Dermis microvascular lymphatic vessel endothelial cell (primary cell): ENCODE results near the gene ZNF408. TPM values are rescaled to one million over a fixed set of nuclear protein-coding genes. Genes with fewer than 3 reads are reported as not detected.
"Not testable (repeated sequence)": the region's sequence is repeated elsewhere in the genome, so short reads cannot be mapped to it uniquely, and the experiment has no call there.

Source experiments
- DNase-seq, 2 donors: peaks; one replicate each; pipeline versions ENCODE4 v3.0.0 to v3.0.0-alpha.2; 2010; ENCODE audit warnings: low read depth in 2 of 2
- total RNA-seq: library from RNA; depleted of rRNA; stranded (reverse); fragments of >200 nt; gene quantifications from 2 replicates; pipeline ENCODE4 v1.2.1, GENCODE V29; 2014

The ZNF408 gene
- total RNA-seq, 1 donor from 2014 or later = 2.8 TPM

DNA sequence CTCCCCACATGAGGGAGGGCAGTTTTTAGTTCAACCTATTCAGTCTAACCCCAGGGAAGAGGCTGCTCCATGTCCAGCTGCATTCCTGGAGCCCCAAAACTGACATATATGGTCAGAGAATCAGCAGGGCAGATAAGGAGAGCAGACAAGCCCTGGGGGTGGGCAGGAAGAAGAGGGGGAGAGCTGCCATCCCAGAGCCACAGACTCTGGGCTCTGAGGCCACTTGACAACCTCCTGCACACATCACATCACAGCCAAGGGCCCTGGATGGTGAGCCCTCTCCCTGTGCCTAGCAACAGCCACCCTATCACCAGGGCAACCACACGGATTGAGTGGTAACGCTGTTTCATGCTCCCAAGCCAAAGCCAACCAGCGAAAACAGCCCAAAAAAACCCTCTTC is 3.5 kb upstream of the ZNF408 start:
- DNase-seq = no peak

DNA sequence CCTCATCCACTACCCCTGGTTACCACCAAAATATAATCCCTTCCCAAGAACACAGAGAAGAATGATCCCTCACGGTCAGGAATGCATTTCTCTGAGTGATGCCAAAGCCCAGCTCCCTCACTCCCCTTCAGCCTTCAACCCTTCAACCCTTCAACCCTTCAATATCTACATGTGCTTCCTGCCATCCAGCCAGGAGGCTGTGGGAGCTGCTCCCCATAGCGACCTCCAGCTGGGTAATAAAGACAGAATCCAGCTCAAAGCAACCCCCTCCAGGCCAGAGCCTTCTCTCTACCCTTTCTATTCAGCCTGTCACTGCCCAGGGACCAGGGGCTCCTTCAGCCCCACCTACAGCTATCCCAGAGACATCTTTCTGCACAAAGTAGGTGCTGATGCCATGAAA is 3.1 kb upstream of the ZNF408 start:
- DNase-seq = no peak

DNA sequence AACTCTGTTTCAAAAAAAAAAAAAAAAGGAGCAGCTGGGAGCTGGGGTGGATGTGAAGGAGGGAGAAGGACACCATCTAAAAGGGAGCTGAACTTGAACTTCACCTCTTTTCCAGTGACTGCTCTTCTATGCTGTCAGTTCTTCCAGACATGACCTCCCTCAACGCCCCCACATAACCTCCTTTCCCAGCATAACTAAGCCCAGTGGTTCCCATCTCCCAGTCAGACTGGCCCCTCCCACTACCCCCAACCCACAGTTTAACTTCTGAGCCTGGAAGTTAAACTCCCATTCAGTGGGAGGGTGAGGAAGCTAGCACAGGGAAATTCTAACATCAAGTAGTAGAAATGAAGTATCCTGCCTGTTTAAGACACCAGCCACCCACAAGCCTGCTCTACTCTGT is 2.2 kb upstream of the ZNF408 start:
- DNase-seq = no peak

DNA sequence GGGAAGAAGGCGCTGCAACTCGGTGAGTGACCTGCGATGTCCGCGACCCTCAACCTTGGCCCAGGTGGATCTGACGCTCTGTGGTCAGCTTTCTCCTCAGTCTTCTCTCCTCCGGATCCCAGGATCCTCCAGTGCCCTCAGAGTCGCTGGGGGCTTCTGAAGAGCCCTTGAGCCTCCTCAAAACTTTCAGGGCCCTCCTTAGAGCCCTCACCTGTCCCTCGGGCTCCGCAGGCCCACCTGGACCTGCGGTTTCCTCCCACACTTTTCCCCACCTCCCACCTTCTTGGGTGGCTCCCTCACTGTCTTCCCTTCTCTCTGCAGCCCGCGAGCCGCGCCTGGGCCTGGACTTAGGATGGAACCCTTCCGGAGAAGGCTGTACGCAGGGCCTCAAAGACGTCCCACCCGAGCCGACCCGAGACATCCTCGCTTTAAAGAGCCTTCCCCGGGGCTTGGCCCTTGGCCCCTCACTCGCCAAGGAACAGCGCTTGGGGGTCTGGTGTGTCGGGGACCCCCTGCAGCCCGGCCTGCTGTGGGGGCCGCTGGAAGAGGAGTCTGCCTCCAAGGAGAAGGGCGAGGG is 335 bp downstream of the ZNF408 start:
- DNase-seq = no peak

DNA sequence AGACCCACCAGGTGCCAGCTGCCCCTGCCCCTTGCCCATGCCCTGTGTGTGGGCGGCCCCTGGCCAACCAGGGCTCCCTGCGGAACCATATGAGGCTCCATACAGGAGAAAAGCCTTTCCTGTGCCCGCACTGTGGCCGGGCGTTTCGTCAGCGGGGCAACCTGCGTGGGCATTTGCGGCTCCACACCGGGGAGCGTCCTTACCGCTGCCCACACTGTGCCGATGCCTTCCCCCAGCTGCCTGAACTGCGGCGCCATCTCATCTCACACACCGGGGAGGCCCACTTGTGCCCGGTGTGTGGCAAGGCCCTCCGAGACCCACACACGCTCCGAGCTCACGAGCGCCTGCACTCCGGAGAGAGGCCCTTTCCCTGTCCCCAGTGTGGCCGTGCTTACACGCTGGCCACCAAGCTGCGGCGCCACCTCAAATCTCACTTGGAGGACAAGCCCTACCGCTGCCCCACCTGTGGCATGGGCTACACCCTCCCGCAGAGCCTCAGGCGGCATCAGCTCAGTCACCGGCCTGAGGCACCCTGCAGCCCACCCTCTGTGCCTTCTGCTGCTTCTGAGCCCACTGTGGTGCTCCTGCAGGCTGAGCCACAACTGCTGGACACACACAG is 4.3 kb downstream of the ZNF408 start:
- DNase-seq = no peak

DNA sequence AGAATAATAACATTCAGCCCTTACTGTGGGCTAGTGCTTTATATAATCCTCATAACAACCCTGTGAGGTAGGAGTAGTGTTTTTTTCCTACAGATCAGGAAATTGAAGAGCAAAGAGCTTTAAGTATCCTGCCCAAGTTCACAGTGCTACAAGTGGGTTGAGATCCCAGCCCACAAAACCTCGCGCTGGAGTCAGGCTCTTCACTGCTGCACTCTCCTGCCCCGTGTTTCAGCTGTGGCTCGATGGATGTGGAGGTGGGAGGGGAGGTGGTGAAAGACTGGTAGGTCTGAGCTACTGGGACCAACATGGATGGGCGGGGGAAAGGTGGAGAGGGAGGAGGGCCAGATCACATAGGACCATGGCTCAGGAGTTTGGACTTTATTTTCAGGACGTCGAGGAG is 6.1 kb downstream of the ZNF408 start:
- no peak for DNase-seq

DNA sequence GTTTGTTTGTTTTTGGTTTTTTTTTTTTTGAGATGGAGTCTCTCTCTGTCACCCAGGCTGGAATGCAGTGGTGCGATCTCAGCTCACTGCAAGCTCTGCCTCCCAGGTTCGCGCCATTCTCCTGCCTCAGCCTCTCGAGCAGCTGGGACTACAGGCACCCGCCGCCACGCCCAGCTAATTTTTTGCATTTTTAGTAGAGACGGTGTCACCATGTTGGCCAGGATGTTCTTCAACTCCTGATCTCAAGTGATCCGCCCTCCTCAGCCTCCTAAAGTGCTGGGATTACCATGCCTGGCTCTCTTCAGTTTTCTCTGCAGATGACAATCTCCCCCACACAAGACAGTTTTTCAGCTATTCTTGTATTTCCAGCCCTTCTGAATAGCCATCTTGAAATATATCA is 8.5 kb downstream of the ZNF408 start:
- not testable (repeated sequence) for DNase-seq

DNA sequence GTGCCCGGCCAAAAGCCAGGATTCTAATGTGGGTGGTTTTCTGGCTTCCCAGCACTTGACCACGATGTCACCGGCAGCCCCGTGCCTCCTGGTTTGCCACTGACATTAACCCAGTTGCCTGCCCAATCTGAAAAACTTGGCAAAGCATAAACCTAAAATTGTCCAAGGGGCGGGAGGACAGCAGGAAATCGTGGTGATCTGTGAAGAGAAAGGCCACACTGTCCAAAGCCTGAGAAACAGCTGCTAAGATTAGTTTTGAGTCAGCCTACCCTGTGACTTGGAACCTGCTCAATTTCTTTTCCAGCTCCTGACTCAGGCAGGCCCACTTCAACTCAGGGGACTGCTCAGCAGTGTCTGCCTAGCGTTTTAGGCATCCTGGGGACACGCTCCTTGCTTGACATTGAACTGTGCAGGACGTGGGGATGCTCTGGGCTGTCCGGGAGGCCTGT is 10.0 kb downstream of the ZNF408 start:
- DNase-seq = peak in 1 of 2 donors; percentile 30

DNA sequence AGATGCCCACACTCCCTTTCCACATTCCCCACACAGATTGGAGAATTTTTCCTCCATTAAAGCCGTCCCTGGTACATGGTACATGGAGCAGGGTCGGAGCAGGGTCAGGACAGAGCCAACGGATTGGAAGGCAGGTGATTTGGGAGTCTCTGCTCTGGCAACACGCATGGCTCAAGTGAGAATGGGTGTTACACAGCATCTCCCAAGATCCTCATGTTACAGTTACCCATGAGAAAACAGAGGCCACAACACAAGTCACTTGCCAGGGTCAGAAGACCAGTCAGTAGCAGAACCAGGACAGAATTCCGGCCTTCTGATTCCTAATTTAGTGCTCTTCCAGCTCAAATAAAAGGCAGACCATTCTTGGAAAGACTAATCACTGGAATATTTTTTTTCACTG is 10.5 kb downstream of the ZNF408 start:
- DNase-seq = no peak

DNA sequence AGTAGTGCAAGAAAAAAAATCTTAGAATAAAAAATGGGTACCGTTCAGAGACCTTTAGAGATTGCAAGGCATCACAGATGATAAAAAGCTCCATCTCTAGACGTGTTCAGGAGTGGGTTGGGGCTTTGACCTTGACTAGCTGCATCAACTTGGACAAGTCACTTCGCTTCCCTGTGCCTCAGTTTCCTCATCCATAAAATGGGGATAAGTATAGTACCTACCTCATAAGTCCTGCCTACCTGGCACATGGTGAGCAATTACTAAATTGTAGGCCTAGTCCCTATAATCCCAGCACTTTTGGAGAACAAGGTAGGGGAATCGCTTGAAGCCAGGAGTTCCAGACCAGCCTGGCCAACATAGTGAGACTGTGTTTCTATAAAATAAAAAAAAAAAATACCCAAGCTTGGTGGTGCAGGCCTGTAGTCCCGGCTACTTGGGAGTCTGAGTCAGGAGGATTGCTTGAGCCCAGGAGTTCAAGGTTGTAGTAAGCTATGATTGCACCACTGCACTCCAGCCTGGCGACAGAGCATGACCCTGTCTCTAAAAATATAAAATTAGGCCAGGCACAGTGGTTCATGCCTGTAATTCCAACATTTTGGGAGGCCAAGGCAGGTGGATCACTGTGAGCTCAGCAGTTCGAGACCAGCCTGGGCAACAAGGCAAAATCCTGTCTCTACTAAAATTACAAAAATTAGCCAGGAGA is 12.2 kb downstream of the ZNF408 start:
- no peak for DNase-seq

DNA sequence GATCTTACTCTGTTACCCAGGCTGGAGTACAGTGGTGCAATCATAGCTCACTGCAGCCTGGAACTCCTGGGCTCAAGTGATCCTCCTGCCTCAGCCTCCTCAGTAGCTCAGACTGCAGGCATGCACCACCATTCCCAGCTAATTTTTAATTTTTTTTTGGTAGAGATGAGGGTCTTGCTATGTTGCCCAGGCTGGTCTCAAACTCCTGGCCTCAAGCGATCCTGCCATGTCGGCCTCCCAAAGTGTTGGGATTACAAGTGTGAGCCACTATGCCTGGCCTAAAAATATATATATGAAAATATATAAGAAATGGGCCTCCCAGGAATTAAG is 17.0 kb downstream of the ZNF408 start:
- DNase-seq = not testable (repeated sequence)

DNA sequence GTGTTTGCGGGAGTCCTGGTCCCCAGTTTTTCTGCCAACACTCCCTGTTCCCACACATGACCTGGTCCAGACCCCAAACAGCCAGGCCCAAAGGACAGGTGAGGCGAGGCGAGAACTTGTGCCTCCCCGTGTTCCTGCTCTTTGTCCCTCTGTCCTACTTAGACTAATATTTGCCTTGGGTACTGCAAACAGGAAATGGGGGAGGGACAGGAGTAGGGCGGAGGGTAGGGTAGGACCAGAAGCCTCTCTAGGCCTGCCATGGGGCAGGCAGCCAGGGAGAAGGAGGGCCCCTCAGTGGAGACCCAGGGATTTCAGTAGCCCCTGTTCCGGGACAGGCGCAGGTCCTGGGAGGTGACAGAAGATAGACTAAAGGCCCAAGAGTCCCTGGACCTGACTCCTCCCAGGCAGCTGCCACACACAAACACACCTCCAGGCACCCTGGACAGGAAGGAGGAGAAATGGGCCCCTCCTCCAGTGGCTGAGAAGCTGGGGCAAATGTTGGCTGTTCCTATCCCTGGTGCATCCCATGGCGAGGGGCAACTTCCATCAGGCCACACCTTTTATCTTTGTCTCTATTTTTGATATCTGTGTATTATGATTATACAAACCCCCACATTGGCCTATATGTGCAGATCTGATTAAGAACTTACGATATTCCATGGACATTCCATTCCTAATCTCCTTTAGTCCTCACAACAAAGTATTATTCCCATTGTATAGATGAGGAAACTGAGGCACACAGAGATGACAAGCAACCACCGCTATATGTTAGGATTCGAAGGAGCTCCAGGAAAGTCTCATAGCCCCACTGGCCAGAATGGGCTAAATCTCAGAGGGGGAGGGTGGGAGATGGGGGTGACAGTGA is 17.6 kb downstream of the ZNF408 start:
- no peak for DNase-seq

DNA sequence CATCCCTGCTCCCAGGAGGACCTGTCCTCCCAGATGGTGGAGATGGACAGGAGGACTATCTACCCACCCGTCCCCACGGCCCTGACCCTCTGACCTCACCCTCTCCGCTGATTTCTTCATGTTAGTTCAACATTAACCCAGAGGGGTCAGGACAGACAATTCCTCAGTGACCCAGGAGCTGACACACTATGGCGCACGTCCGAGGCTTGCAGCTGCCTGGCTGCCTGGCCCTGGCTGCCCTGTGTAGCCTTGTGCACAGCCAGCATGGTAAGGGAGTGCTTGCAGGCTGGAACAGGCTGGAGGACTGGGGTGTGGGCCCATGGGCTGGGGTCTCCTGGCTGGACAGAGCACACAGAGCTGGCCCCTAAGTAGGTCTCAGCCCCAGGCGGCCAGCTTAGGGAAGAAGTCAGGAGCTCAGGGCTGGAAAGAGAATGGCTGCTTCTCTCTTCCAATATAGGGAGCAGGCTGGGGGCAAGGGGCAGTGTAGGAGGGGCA is 18.3 kb downstream of the ZNF408 start, which contains the start of gene F2:
TSS of gene F2 (plus strand) at position 166 of the 495 bp plus-strand sequence. CDS start at position 189, 23 bp downstream.
- no peak for DNase-seq

DNA sequence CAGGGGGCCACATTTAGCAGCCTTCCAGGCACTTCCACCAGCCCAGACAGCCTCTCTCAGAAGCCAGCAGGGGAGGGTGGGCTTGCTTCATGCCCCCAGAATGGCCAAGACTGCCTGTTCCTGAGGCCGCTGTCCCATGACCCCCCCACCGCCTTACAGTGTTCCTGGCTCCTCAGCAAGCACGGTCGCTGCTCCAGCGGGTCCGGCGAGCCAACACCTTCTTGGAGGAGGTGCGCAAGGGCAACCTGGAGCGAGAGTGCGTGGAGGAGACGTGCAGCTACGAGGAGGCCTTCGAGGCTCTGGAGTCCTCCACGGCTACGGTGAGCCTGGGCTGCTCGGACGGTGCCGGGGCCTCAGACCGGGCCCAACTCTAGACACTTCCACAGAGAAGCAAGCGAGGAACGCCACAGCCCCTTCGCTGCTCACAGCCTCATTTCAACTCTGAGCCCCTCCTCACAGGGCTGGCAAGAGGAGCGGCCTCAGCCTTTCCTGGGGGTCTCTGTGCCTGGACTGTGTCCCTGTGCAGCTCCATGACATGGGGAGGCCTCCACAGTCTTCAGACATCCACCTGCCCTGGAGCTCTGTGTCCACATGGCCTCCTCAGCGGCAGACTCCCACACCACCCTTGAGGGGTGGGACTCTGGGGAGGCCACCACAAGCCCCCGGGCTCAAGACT is 18.9 kb downstream of the ZNF408 start:
- no peak for DNase-seq

DNA sequence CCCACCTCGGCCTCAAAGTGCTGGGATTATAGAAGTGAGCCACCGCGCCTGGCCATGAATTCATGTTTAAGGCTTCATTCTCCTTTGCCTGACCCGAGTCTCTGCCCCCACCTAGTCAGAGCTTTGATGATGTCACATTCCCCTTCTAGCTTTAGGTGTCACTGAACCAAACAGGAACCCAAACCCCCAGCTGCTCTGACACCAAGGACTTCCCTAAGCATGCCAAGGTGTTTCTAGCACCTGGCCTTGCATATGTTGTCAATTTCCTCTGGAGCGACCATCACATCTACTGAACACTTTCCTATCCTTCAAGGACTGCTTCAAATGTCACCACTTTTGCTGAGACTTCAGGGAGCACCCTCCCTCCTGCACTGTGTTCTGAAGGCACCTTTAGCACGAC is 20.5 kb downstream of the ZNF408 start:
- no peak for DNase-seq

DNA sequence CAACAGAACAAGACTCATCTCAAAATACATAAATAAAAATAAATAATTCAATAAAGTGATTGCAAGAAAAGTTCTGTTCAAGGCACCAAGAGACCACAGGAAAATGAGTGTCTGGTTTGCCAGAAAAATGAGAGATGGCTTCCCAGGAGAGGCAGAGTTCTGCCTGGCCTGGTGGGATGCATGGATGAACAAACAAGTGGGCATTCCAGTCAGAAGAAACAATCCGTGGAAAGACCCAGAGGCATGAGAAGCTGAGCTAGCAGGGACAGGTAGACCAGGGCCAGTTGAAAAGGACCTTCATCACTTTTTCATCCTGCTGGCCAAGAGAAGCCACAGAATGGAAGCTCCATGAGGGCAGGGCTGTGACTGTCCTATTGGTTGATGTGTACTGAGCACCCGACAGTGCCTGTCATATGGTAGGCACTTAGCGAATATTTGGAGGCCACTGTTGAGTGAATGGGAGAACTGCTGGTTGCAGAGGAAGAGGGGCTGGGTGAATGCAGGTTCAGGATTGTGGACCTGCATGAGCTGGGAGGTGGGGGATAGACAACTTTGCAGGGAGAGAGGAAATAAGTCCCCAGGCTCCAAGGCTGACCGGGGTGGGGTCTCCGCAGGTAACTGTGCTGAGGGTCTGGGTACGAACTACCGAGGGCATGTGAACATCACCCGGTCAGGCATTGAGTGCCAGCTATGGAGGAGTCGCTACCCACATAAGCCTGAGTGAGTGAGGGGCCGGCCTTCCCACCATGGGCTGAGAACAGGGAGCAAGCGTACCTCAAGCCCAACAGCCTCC is 21.9 kb downstream of the ZNF408 start:
- DNase-seq = no peak

DNA sequence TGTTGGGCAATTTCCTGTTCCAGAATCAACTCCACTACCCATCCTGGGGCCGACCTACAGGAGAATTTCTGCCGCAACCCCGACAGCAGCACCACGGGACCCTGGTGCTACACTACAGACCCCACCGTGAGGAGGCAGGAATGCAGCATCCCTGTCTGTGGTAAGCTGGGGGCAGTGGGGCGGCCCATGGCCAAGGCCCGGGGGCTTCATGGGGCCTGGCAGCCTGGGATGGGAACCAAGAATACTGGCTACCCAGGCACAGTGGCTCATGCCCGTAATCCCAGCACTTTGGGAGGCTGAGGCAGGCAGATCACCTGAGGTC is 22.5 kb downstream of the ZNF408 start:
- DNase-seq = no peak

DNA sequence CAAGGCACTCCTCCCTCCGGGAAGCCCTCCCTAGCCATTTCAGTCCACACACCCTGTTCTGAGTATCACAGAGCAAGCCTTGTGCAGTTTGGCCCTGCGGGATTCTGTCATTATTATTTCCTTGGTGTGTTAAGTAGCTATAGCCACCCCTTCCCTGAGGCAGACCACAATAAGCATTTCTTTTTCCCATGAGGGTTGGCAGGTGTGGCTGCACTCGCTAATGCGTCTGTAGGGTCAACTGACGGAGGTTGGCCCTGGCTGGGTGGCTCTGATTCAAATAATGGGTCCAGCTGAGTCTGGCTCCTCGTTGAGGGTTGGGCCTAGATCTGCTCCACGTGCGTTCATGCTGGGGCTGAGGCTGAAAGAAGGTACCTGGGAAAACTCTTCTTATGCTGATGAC is 23.3 kb downstream of the ZNF408 start:
- DNase-seq = no peak

DNA sequence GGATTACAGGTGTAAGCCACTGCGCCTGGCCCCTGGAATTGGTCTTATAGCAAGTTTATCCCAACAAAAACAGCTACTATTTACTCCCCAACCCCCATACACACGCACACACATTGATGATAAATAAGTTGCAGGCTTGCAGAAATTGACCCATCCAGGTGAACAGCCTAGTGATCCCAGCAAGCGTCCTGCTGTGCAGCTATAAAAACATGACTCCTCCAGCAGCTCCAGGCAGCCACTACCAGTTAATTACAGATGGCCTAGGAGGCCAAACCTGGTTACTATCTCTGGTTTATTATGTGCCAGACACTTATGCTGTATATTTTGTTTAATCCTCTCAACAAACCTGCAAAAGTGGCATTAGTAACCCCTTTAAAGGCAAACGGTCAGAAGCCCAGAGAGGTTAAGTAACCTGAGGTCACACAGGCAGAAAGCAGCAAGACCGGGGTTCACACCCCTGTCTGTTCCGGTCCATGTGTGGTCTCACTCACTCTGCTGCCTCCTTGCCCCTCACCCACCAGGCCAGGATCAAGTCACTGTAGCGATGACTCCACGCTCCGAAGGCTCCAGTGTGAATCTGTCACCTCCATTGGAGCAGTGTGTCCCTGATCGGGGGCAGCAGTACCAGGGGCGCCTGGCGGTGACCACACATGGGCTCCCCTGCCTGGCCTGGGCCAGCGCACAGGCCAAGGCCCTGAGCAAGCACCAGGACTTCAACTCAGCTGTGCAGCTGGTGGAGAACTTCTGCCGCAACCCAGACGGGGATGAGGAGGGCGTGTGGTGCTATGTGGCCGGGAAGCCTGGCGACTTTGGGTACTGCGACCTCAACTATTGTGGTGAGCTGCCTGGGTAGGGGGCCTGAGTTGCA is 24.7 kb downstream of the ZNF408 start:
- DNase-seq = no peak
